GM12892 (cell line): ENCODE measurements around the gene TBC1D28.
"Not testable (repeated sequence)": the region's sequence is repeated elsewhere in the genome, so short reads cannot be mapped to it uniquely, and the experiment has no call there.

Experiments
- DNase-seq: peaks from one replicate; pipeline ENCODE4 v3.0.0; 2011; ENCODE audit not compliant: insufficient read length
- FAIRE-seq: peaks from 2 replicates; lab custom pipeline; 2011; peaks lifted over from hg19 to GRCh38; lab: Jason Lieb, UNC
- POLR2A ChIP-seq: IDR thresholded peaks from 2 replicates; pipeline ENCODE4 v1.6.1; 2011; ENCODE audit warnings: low read depth, low read length, control low read depth
- POLR2AphosphoS5 ChIP-seq: IDR thresholded peaks from 2 replicates; pipeline ENCODE4 v1.6.1; 2011; ENCODE audit warnings: low read depth, low read length, control low read depth
- TAF1 ChIP-seq: IDR thresholded peaks from 2 replicates; pipeline ENCODE4 v1.6.1; 2011; ENCODE audit warnings: low read depth, mild to moderate bottlenecking, control low read depth, low read length, borderline replicate concordance

The TBC1D28 gene

DNA sequence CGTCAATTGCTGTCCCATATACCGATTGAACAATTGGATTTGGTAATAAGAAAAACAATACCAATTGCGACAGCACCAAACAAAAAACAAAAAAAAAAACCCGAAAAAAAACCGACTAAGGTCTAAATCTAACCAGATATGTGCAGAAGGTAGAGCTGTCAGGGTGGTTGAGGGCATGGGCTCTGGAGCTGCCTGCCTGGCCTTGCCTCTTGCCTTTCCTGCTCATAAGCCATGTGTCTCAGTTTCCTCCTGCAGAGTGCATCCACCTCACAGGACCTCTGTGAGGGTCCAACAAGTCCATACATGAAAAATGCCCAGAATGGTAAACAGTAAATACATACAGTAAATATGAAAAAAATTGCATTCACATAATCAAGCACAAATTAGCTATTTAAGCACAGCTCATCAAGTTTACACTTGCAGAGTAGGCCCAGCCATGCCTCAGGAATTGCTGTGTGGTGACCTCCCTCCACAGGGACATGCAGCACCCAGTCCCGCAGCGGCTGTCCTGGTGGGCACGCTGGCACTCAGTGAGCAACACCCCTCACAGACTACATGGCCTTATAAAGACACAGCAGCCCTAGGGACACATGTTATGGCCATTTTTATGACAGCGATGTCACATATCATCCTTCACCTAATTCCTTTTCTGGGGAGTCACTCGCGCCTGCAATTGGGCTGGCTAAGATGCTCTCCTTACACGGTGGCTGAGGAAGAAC lies 17.9 kb downstream of the TBC1D28 start:
- TF ChIP-seq POLR2AphosphoS5 (no peak), POLR2A (no peak), TAF1 (no peak)
- DNase-seq (no peak), FAIRE-seq (no peak)

DNA sequence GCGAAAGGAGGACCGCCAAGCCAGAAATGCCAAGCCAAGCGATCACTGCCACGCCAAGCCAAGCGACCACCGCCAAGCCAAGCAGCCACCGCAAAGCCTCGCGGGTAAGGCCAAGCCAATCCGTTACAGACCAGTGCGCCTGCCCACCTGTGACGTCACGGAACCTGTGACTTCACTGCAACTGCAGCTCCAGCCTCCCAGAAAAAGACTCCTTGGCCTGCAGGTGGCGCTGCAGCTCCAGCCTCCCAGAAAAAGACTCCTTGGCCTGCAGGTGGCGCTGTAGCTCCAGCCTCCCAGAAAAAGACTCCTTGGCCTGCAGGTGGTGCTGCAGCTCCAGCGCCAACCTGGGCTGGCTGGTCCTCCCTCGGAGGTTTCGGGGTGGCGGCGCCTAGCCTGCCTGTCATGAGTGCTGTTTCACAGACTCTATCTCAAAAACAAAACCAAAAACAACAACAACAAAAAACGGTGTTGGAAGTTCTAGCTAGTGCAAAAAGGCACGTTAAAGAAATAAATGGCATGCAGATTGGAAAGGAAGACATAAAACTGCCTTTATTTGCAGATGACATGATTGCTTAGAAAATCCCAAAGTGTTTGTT lies 18.6 kb downstream of the TBC1D28 start:
- FAIRE-seq: peak; percentile 74
- DNase-seq: not testable (repeated sequence)

DNA sequence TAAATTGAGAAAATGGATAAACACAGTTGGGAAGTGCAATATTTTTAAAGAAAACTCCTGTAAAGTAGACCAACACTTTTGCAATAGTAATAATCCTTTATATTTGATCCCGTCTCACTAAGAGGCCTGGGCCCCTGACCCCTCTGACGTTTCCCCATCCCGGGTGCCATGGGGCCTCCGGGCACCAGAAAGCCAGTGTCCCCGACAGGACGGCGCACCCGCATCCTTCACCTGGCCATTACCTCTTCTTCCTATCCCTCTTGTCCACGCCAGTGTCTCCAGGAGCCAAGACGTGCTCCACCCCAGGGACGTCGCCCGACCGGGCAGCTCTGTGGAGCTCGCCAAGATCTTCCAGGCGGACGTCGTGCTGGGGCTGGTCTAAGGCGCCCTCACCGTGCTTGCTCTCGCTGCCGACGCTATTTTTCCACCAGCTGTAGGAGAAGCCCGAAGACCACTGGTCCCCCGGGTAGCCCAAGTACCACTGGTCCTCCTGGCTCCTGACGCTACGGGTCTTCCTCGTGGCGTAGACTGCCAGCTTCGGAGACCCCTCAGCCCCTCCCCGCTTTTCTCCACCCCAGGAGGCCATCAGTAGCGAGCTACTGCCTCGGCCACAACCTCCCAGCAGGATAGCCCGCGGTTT lies 19.2 kb downstream of the TBC1D28 start:
- not testable (repeated sequence) for FAIRE-seq, DNase-seq

DNA sequence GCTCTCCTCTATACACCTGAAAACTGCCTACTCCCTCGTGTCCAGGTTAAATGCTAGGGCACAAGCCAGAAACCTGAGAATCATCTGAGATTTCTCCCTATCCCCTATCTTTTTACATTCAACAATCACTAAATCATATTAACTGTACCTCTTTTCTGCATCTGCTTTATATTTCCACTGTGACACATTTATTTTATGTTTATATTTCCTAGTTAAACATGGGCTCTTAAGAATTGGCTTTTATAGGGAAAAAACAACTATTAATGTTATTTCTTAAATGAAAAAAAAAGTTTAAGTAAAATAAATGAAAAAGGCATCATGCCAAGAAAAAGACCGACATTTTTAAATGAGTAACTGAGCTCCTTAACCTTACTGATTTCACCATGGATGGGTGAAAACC lies 26.6 kb downstream of the TBC1D28 start:
- not testable (repeated sequence) for FAIRE-seq

DNA sequence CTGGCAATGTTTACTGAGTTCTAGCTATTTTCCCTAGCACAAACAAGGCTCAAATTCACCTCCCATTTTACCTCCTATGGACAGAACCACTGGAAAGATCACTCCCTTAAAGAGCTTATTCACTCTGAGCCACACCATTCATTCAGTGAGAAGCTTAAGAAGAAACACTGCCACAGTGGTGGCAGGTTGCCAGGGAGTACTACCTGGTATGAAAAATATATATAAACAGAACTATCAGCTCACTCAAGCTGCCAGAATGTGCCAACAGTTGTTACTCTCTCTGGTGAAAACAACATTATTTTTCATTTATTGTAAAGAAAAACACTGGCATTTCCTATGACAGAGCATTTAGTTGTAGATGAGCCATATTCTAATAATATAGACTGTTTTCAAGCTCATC lies 31.2 kb downstream of the TBC1D28 start:
- not testable (repeated sequence) for FAIRE-seq, DNase-seq

More for the DNA sequence above, 26.6 kb downstream of the TBC1D28 start:
- DNase-seq: not testable (repeated sequence)

DNA sequence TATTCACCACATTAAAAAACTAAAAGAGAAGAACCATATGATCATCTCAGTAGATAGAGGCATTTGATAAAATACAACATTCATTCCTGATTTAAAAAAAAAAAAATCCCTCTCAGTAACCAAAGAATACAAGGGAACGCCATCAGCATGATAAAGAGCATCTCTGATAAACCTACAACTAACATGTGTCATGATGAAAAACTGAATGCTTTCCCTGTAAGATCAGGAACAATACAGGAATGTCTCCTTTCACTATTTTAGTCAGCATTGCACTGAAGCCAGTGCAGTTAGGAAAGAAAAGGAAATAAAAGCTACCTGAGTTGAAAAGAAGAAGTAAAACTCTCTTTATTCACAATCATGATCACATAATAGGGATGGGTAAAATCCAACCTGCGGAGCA lies 51.1 kb downstream of the TBC1D28 start:
- not testable (repeated sequence) for DNase-seq
- peak; percentile 36 for FAIRE-seq
